ENCODE measurements around the gene MIPOL1.
"Not testable (repeated sequence)": the region's sequence is repeated elsewhere in the genome, so short reads cannot be mapped to it uniquely, and the experiment has no call there.

The MIPOL1 gene

DNA sequence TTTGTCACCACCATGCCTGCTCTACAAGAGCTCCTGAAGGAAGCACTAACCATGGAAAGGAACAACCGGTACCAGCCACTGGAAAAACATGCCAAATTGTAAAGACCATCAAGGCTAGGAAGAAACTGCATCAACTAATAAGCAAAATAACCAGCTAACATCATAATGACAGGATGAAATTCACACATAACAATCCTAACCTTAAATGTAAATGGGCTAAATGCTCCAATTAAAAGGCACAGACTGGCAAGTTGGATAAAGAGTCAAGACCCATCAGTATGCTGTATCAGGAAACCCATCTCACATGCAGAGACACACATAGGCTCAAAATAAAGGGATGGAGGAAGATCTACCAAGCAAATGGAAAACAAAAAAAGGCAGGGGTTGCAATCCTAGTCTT is 97.5 kb downstream of the MIPOL1 start:
- DNase-seq = not testable (repeated sequence)

DNA sequence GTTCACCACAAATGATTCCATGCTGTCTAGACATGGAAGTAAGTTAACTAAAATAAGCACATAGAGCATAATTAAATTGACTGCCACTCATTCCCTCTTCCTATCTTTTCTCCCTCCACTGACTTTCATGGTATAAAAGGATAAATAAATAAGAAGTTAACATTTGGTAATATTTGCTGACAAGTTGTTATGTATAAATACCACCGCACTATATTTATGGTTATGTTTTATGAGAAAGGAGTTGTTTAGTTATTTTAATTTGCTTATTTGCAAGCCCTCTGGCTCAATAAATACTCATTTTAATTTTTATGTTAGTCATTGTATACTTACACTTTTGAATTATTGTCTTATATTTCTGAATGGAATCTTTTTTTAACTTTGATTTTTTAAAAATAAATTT is 113.5 kb downstream of the MIPOL1 start:
- DNase-seq = no peak

- no peak for DNase-seq
These were observed 121.2 kb downstream of the MIPOL1 start for GRCh38 chr14:37318938-37319337.

- DNase-seq = no peak
These were observed 122.4 kb downstream of the MIPOL1 start for GRCh38 chr14:37320106-37320505.

DNA sequence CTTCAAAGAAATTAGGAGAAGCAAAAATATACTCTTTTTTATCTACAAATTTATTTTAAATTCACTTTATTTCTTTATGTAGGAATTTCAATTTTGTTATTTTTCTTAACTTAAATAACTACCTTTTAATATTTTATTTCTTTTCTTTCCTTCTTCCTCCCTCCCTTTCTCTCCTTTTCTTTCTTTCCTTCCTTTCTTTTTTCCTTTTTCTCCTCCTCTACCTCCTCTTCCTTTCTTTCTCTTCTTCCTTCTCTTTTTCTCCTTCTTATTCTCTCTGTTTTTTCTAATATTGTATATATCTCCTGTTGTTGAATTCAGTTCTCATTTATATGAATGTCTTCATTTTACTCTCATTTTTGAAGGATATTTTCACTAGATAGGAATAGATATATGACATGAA is 127.6 kb downstream of the MIPOL1 start:
- no peak for DNase-seq

GRCh38 chr14:37326434-37326833 is 128.7 kb downstream of the MIPOL1 start:
- DNase-seq = no peak

DNA sequence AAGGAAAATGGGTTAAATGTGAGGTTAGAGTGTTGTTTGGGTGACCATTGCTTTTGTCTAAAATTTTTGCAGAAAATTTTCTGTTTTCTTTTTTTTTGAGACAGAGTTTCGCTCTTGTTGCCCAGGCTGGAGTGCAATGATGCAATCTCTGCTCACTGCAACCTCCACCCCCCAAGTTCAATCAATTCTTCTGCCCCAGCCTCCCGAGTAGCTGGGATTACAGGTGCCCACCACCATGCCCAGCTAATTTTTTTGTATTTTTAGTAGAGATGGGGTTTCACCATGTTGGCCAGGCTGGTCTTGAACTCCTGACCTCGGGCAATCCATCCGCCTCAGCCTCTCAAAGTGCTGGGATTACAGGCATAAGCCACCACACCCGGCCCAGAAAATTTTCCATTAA is 130.2 kb downstream of the MIPOL1 start:
- DNase-seq = not testable (repeated sequence)

GRCh38 chr14:37328673-37329072 is 130.9 kb downstream of the MIPOL1 start:
- DNase-seq = no peak

- DNase-seq = no peak
These were observed 131.7 kb downstream of the MIPOL1 start for GRCh38 chr14:37329189-37330001.

GRCh38 chr14:37330910-37331309 is 133.2 kb downstream of the MIPOL1 start:
- no peak for DNase-seq

DNA sequence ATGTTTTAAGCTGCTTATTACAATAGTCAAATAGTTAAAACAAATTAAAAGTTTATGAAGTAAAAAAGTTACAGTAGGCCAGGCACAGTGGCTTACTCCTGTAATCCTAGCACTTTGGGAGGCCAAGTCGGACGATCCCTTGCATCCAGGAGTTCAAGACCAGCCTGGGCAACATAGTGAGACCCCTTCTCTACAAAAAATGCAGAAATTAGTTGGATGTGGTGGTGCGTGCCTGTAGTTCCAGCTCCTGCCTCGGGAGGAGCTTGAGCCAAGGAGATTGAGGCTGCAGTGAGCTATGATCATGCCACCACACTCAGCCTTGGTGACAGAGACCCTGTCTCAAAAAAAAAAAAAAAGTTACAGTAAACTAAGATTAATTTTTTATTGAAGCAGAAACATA is 142.6 kb downstream of the MIPOL1 start:
- DNase-seq = no peak

DNA sequence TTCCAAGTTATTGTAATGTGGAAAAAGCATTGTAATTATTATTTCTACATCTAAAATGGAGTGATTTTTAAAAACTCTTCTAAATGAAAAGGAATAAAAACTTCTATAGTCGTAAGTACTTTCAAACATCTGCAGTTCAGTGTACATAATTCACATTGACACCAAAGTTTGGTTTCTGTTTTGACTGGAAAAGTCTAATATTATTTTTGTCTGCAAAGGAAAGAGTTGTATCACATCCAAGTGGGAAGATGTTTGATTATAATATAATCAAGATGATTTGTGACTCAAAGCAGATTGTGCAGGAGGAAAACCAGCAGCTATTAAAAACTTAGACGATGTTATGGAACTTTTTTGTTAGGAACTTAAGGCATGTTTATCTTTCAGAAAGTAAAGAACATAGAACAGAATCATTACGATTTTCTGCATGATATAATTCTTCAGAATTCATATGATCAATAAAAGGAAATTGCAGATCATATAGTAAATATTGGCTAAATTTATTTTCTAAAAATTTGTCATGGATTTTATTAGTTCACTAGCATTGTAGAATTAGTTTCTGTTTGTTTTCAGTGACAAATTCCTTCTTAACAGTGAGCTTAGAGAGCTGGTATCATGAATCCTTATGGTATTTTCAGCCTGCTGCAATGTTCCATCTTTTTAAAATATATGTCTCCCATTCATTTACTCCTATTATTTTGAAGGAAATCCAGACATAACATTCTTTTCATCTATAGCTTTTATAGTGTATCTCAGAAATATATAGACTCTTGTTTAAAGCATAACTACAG is 145.8 kb downstream of the MIPOL1 start:
- no peak for DNase-seq

DNA sequence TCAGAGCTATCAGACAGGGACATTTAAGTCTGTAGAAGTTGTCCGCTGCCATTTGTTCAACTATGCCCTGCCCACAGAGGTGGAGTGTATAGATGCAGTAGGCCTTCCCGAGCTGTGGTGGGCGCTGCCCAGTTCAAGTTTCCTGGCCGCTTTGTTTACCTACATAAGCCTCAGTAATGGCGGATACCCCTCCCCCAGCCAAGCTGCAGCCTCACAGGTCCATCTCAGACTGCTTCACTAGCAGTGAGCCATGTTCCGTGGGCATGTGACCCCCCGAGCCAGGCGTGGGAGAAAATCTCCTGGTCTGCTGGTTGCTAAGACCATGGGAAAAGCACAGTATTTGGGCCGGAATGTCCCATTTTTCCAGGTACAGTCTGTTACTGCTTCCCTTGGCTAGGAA is 165.9 kb downstream of the MIPOL1 start:
- no peak for DNase-seq

- no peak for DNase-seq
These were observed 171.7 kb downstream of the MIPOL1 start for GRCh38 chr14:37369425-37369824.

DNA sequence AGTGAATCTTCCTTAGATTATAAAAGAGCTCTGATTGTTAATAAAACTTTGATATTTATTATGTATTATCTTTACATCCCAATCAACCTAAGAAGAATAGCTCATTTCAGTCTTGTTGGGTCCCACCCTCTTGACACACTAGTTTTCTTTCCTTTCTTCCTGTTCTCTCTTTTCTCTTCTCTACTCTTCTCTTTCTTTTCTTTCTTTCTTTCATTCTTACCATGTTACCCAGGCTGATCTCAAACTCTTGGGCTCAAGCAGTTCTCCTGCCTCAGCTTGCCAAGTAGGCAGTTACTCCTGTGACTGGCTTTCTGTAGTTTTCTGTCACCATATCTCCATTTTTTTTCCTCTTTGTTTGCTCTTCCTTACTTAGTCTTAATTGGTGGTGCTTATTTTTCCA is 177.8 kb downstream of the MIPOL1 start:
- DNase-seq = no peak

DNA sequence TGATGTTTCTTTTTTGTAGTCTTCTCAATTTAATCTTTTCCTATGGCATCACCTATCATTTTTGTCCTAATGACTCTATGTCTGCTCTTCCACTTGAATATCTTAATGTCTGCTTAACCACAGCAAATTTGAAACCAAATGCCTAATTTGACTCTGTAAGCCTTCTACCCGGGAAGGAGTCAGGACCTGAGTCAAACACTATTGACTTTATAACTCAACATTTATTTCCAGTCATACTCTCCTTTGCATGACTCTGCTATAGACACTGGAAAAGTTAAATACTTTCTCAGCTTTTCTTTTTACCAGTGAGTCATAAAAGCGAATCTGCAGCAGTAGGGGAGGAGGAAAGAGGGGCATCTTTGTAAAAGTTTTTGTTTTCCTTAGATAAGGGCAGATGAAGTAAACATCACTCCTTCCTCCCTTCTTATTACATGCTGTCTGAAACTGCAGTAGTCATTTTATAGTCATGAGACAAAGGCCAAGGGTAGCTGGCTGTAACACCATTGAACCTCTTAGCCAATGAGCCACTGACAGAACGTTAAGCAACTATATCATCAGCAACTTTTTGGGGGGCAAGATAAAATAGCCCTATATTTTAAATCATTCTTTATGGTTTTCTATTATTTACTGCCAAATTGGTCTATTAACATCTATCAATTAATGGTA is 179.3 kb downstream of the MIPOL1 start:
- no peak for DNase-seq

- no peak for DNase-seq
These were observed 187.3 kb downstream of the MIPOL1 start for GRCh38 chr14:37384870-37385596.

GRCh38 chr14:37397157-37397940 is 199.6 kb downstream of the MIPOL1 start:
- not testable (repeated sequence) for DNase-seq

DNA sequence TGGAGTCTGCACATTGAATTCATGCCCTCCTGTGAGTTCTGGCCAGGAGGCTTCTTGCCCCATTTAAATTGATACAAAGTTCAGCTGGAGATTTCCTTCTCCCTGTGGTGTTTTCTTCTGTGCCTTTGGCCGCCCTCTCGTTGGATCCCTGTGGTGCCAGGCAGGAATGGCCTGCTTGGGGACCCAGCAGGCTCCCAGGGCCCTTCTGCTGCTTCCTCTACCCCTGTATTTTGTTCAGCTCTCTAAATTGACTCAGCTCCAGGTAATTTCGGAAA is 200.1 kb downstream of the MIPOL1 start:
- no peak for DNase-seq

DNA sequence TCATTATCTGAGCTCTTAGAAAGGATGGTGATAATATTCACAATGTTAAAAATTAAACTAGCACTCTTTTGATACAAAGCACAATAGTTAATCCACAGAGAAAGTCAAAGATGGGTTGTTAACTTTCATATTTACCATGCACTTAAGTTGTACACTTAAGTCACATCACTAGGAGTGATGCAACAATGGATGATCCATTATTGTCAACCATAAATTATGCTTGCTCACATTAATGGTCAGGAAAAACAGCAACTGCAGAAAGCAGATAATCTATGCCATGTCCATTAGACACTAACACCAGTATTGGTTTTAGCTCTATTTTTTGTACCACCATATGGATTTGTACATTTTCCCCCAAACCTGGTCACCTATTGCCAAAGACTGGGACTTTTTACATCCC is 201.8 kb downstream of the MIPOL1 start:
- no peak for DNase-seq

DNA sequence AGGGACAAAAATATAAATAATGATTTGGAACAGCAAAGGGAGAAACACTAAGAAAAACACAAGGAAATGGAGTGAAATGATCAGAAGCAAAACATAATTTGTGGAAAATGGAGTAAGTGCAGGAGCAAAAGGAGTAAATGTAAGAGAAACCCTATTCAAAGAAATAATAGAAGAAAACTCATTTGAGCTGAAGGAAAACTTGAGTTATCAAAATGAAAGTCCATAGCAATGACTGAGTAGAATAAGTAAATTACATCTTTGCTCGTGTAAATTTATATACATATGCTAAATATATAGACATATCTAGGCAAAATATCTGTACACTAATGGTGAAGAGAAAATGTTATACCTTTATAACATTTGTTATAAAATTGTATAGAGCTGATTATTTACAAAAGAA is 203.4 kb downstream of the MIPOL1 start:
- no peak for DNase-seq

DNA sequence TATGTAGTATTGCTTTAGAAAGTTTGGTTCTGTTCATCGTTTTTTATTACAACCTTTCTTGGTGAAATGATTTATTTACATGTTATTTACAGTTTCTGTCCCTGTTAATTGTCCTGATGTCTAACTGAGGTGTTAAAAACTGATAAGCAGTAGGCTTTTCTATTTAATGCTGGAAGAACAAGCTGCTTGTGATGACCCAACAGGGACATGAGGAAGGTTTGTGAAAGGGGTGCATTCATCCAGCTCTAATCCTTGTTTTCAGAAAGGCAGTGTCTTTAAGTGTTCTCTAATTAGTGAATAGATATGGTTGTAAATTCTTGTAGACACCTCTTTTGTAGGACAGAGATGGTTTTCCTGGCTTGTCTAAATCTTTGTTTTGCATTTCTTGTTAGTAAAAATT is 205.9 kb downstream of the MIPOL1 start:
- no peak for DNase-seq

DNA sequence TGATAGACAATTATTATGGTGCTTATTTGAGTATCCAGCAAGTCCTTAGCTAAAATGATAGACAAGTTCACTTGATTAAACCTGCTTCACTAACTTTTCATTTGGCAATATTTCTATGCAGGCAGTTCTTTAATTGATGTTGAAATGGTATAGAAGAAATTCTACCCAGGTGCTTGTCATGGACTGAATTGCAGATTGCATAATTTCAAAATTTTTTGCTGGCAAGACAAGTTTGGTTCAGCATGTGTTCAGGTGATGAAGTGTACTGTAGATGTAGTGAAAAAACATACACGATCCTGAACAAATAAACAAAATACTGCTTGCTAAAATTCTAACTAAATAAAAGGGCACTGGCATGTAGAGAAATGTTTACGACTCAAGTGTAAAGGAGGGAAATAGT is 208.4 kb downstream of the MIPOL1 start:
- DNase-seq = no peak
